Caco-2 (cell line): ENCODE measurements around the gene GGNBP2. TPM values are rescaled to one million over a fixed set of nuclear protein-coding genes. Genes with fewer than 3 reads are reported as not detected.

Experiments used
- BruUV-seq: library from RNA; stranded (reverse); fragments of 400-500 nt; replicated peaks from 2 replicates; lab custom pipeline; 2021; lab: Mats Ljungman, UMichigan
- CTCF ChIA-PET: fragments of 300-600 bp; sonication (Branson Sonifier 250); formaldehyde crosslinking; loops from one replicate; lab custom pipeline; 2022; ENCODE audit warnings: antibody characterized with exemption; lab: Charles Lee
- POLR2A ChIA-PET: fragments of 300-600 bp; sonication (Branson Sonifier 250); formaldehyde crosslinking; loops from one replicate; lab custom pipeline; 2022; ENCODE audit warnings: antibody characterized with exemption; lab: Charles Lee
- DNase-seq, 2 experiments: peaks; one replicate each; pipeline versions ENCODE4 v3.0.0 to v3.0.0-alpha.2; 2020 to 2022
- H3K27me3 ChIP-seq: replicated peaks from 2 replicates; pipeline ENCODE4 v1.6.0; 2011; ENCODE audit warnings: low read length; ENCODE audit not compliant: control insufficient read depth, insufficient read depth
- H3K36me3 ChIP-seq: 2 replicates; pipeline ENCODE4 v1.5.1; 2011; ENCODE audit warnings: low read length; ENCODE audit not compliant: control insufficient read depth, insufficient read depth
- H3K4me1 ChIP-seq: fragments of 250-450 bp; sonication (Bioruptor Pico); 2 replicates; pipeline ENCODE4 v1.5.1; 2020; ENCODE audit warnings: mild to moderate bottlenecking
- H3K4me3 ChIP-seq: 2 replicates; pipeline ENCODE4 v1.5.1; 2011; ENCODE audit warnings: low read depth, mild to moderate bottlenecking, control low read depth, low read length
- H3K9me3 ChIP-seq: fragments of 250-450 bp; sonication (Bioruptor Pico); 2 replicates; pipeline ENCODE4 v1.5.1; 2020; ENCODE audit warnings: mild to moderate bottlenecking, moderate library complexity
- H3K27ac Mint-ChIP-seq: one replicate; pipeline ENCODE4 v1.8.0; 2022; ENCODE audit warnings: mixed read lengths; ENCODE audit not compliant: unreplicated experiment
- H3K27me3 Mint-ChIP-seq: one replicate; pipeline ENCODE4 v1.8.0; 2022; ENCODE audit warnings: mixed read lengths; ENCODE audit not compliant: insufficient read depth, unreplicated experiment
- H3K36me3 Mint-ChIP-seq: one replicate; pipeline ENCODE4 v1.8.0; 2022; ENCODE audit warnings: mild to moderate bottlenecking, mixed read lengths; ENCODE audit not compliant: insufficient read depth, unreplicated experiment
- H3K4me1 Mint-ChIP-seq: one replicate; pipeline ENCODE4 v1.8.0; 2022; ENCODE audit warnings: low read depth, mixed read lengths; ENCODE audit not compliant: unreplicated experiment
- H3K4me3 Mint-ChIP-seq: one replicate; pipeline ENCODE4 v1.8.0; 2022; ENCODE audit warnings: mild to moderate bottlenecking, moderate library complexity, mixed read lengths; ENCODE audit not compliant: unreplicated experiment
- H3K9me3 Mint-ChIP-seq: one replicate; pipeline ENCODE4 v1.8.0; 2022; ENCODE audit warnings: mixed read lengths; ENCODE audit not compliant: unreplicated experiment
- intact Hi-C: fragments of 100-400 bp; cut with micrococcal nuclease; formaldehyde crosslinking; loops from one replicate; pipeline ENCODE4 v1.10.0; 2022; ENCODE audit not compliant: unreplicated experiment
- total RNA-seq: library from RNA; stranded (reverse); gene quantifications from 2 replicates; pipeline ENCODE4 v1.2.3, GENCODE V29; 2022
- TF ChIP-seq, protein P1 (sequence below), 2 experiments: fragments of 200-600 bp in 1 of 2; IDR thresholded peaks; 1 replicate in 1 of 2; 2 replicates in 1 of 2; pipeline versions ENCODE4 v1.5.1 to v1.8.0; 2011 to 2022; ENCODE audit warnings: antibody characterized with exemption in 1 of 2, control low read depth in 1 of 2, inconsistent platforms in 1 of 2, low read depth in 1 of 2, low read length in 1 of 2, mild to moderate bottlenecking in 1 of 2, moderate library complexity in 1 of 2; ENCODE audit not compliant: insufficient read depth in 1 of 2, severe bottlenecking in 1 of 2, unreplicated experiment in 1 of 2

GGNBP2 gene
- total RNA-seq, 1 experiment from 2014 or later, result 91.3 TPM

DNA sequence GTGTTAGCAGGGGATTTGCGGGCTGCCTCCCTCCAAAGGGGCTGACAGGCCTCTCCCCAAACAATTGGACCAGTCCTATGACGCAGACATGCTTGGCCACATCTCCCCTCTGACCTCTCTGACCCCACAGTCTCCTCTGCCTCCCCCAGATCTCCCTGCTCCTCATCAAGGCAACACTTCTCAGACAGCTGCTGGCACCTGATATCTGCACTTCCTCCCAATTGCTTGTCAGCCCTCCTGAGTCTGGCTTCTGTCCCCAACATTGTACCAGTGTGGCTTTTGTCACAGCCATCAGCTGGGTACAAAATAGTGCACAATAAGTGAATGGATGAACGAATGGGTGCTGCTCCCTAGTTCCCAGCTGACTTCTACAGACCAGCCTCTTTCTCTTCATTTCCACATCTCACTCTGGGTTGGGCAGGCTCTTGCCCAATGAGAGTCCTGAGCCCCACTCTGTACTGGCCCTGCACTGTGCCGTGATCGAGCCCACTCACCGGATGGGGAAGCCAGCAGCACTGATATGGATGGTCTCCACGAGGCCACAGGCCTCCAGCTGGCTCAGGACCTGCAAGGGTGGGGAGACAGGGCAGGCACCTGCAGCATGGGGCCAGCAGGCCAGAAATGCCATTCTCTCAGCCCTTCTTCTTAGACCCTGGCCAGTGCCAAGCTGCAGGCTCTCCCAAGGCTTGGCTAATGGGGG lies 41.1 kb upstream of the GGNBP2 start:
- Histone ChIP-seq H3K4me1 (no peaks in the 10 kb centered on the region), H3K4me3 (no peak overlapping the region), H3K27me3 (no peaks in the 10 kb centered on the region), H3K9me3 (no peaks in the 10 kb centered on the region), H3K36me3 (peaks cover 4% of the 10 kb centered on the region)
- TF ChIP-seq, protein P1, sequence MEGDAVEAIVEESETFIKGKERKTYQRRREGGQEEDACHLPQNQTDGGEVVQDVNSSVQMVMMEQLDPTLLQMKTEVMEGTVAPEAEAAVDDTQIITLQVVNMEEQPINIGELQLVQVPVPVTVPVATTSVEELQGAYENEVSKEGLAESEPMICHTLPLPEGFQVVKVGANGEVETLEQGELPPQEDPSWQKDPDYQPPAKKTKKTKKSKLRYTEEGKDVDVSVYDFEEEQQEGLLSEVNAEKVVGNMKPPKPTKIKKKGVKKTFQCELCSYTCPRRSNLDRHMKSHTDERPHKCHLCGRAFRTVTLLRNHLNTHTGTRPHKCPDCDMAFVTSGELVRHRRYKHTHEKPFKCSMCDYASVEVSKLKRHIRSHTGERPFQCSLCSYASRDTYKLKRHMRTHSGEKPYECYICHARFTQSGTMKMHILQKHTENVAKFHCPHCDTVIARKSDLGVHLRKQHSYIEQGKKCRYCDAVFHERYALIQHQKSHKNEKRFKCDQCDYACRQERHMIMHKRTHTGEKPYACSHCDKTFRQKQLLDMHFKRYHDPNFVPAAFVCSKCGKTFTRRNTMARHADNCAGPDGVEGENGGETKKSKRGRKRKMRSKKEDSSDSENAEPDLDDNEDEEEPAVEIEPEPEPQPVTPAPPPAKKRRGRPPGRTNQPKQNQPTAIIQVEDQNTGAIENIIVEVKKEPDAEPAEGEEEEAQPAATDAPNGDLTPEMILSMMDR (IDR thresholded peaks at IDR 0.05; ENCODE audit: insufficient read depth in 1 of 2, low read depth in 1 of 2, low read length in 1 of 2, severe bottlenecking in 1 of 2, unreplicated experiment in 1 of 2), result no peak
- DNase-seq, result peak in 1 of 2 experiments; percentile 14
- no peaks in the 10 kb centered on the region for H3K9me3 Mint-ChIP-seq
- H3K4me3 Mint-ChIP-seq, result no peak overlapping the region
- ChIA-PET POLR2A (interaction anchor here (0.6 kb wide), 1 partner anchor 12 kb away, joined by 3 read pairs; no protein-coding TSS in a partner anchor), CTCF (no interaction called here)
- no peaks in the 10 kb centered on the region for H3K4me1 Mint-ChIP-seq
- intact Hi-C loops, result no loop called here
- no peaks in the 10 kb centered on the region for H3K27me3 Mint-ChIP-seq
- H3K36me3 Mint-ChIP-seq, result peaks cover 53% of the 10 kb centered on the region
- BruUV-seq, result no TSS peak
- peak overlapping the region; percentile 7 for H3K27ac Mint-ChIP-seq

GRCh38 chr17:36504156-36504545 lies 40.6 kb upstream of the GGNBP2 start:
- Mint-ChIP-seq H3K9me3 (no peaks in the 10 kb centered on the region), H3K27ac (no peak overlapping the region), H3K4me1 (no peaks in the 10 kb centered on the region), H3K36me3 (peaks cover 53% of the 10 kb centered on the region), H3K27me3 (no peaks in the 10 kb centered on the region), H3K4me3 (no peak overlapping the region)
- intact Hi-C loops, result no loop called here
- H3K27me3 ChIP-seq, result no peaks in the 10 kb centered on the region
- TF ChIP-seq, protein P1 (IDR thresholded peaks at IDR 0.05; ENCODE audit: insufficient read depth in 1 of 2, low read depth in 1 of 2, low read length in 1 of 2, severe bottlenecking in 1 of 2, unreplicated experiment in 1 of 2), result no peak
- POLR2A ChIA-PET, result interaction anchor here (0.6 kb wide), 1 partner anchor 12 kb away, joined by 3 read pairs; no protein-coding TSS in a partner anchor
- no peaks in the 10 kb centered on the region for H3K9me3 ChIP-seq
- no peak overlapping the region for H3K4me3 ChIP-seq
- no peaks in the 10 kb centered on the region for H3K4me1 ChIP-seq
- no peak for DNase-seq
- TSS peak; percentile 7 for BruUV-seq
- CTCF ChIA-PET, result no interaction called here
- peaks cover 5% of the 10 kb centered on the region for H3K36me3 ChIP-seq

GRCh38 chr17:36505171-36505570 lies 39.5 kb upstream of the GGNBP2 start:
- TF ChIP-seq, protein P1 (IDR thresholded peaks at IDR 0.05; ENCODE audit: insufficient read depth in 1 of 2, low read depth in 1 of 2, low read length in 1 of 2, severe bottlenecking in 1 of 2, unreplicated experiment in 1 of 2), result no peak
- BruUV-seq, result no TSS peak
- Histone ChIP-seq H3K27me3 (no peaks in the 10 kb centered on the region), H3K4me1 (no peaks in the 10 kb centered on the region), H3K36me3 (peaks cover 5% of the 10 kb centered on the region), H3K4me3 (no peak overlapping the region), H3K9me3 (no peaks in the 10 kb centered on the region)
- intact Hi-C loops, result no loop called here
- H3K27ac Mint-ChIP-seq, result no peak overlapping the region
- H3K4me3 Mint-ChIP-seq, result no peak overlapping the region
- DNase-seq, result no peak
- no peaks in the 10 kb centered on the region for H3K4me1 Mint-ChIP-seq
- no peaks in the 10 kb centered on the region for H3K27me3 Mint-ChIP-seq
- CTCF ChIA-PET, result no interaction called here
- peaks cover 56% of the 10 kb centered on the region for H3K36me3 Mint-ChIP-seq
- no peaks in the 10 kb centered on the region for H3K9me3 Mint-ChIP-seq
- POLR2A ChIA-PET, result no interaction called here
